A549 (cell line): ENCODE results near the gene TCEAL5. TPM values are rescaled to one million over a fixed set of nuclear protein-coding genes. Genes with fewer than 3 reads are reported as not detected.
"Not testable (repeated sequence)": the region's sequence is repeated elsewhere in the genome, so short reads cannot be mapped to it uniquely, and the experiment has no call there.

Experiments used
- ATAC-seq, 2 experiments: fragments of 200-7000 bp in 1 of 2; fragments of >200 bp in 1 of 2; cut with Nextera tagmentation in 1 of 2; cut with Tn5 transposase in 1 of 2; 3 replicates each; pipeline versions ENCODE4 v1.8.0 to v1.9.1; 2018 to 2020; ENCODE audit warnings: mild to moderate bottlenecking in 1 of 2, moderate library complexity in 1 of 2
- CTCF ChIA-PET: fragments of 300-600 bp; sonication (Branson Sonifier 250); formaldehyde crosslinking; extraction: SDS; loops from one replicate; lab custom pipeline; 2021; ENCODE audit warnings: antibody characterized with exemption, inconsistent platforms; lab: Yijun Ruan, JAX
- POLR2A ChIA-PET: fragments of 350-600 bp; formaldehyde crosslinking; extraction: SDS; loops from one replicate; lab custom pipeline; 2021; ENCODE audit warnings: antibody characterized with exemption, inconsistent platforms; lab: Yijun Ruan, JAX
- DNase-seq, 2 experiments: peaks; one replicate each; pipeline versions ENCODE4 v3.0.0 to v3.0.0-alpha.2; 2011 to 2016; ENCODE audit warnings: low read depth in 1 of 2, low spot score in 1 of 2
- FAIRE-seq: peaks from 2 replicates; lab custom pipeline; 2011; peaks lifted over from hg19 to GRCh38; lab: Jason Lieb, UNC
- H3K27ac ChIP-seq, 2 experiments: fragments of >200 bp; sonication (Bioruptor Twin); formaldehyde crosslinking; 3 replicates each; pipeline ENCODE4 v1.5.1; 2016 to 2017
- H3K4me1 ChIP-seq: fragments of >200 bp; sonication (Bioruptor Twin); formaldehyde crosslinking; 3 replicates; pipeline ENCODE4 v1.6.1; 2016
- H3K4me2 ChIP-seq: fragments of >200 bp; sonication (Bioruptor Twin); formaldehyde crosslinking; 3 replicates; pipeline ENCODE4 v1.6.1; 2016
- H3K4me3 ChIP-seq: fragments of >200 bp; sonication (Bioruptor Twin); formaldehyde crosslinking; 3 replicates; pipeline ENCODE4 v1.5.1; 2016
- H3K9me3 ChIP-seq: fragments of >200 bp; sonication (Bioruptor Twin); formaldehyde crosslinking; 3 replicates; pipeline ENCODE4 v1.6.1; 2016
- BHLHE40 ChIP-seq: IDR thresholded peaks from 2 replicates; pipeline ENCODE4 v1.6.1; 2012; ENCODE audit warnings: low read depth, low read length, inconsistent platforms
- EHF ChIP-seq: fragments of 250-450 bp; sonication (Bioruptor Pico); IDR thresholded peaks from 2 replicates; pipeline ENCODE4 v1.5.0; 2020; ENCODE audit warnings: mild to moderate bottlenecking
- ESRRA ChIP-seq: fragments of 150-350 bp; IDR thresholded peaks from 2 replicates; pipeline ENCODE4 v1.6.1; 2014; ENCODE audit warnings: mild to moderate bottlenecking, low read length, borderline replicate concordance
- FOXS1 ChIP-seq: fragments of 250-450 bp; sonication (Bioruptor Pico); IDR thresholded peaks from 2 replicates; pipeline ENCODE4 v1.5.0; 2020; ENCODE audit warnings: mild to moderate bottlenecking, moderate library complexity
- GATA3 ChIP-seq: IDR thresholded peaks from 2 replicates; pipeline ENCODE4 v1.6.1; 2012; ENCODE audit warnings: borderline replicate concordance
- HDAC2 ChIP-seq: fragments of 200-600 bp; sonication (generic); IDR thresholded peaks from 2 replicates; pipeline ENCODE4 v1.6.1; 2016
- HOXB13 ChIP-seq: fragments of 250-450 bp; sonication (Bioruptor Pico); IDR thresholded peaks from 2 replicates; pipeline ENCODE4 v1.5.0; 2020; ENCODE audit warnings: low read depth, mild to moderate bottlenecking, moderate library complexity
- HOXB5 ChIP-seq: fragments of 250-450 bp; sonication (Bioruptor Pico); IDR thresholded peaks from 2 replicates; pipeline ENCODE4 v1.5.0; 2020; ENCODE audit warnings: mild to moderate bottlenecking, moderate library complexity
- KDM5A ChIP-seq: fragments of 200-600 bp; sonication (generic); IDR thresholded peaks from 2 replicates; pipeline ENCODE4 v1.6.1; 2016; ENCODE audit warnings: antibody characterized with exemption, mild to moderate bottlenecking
- POLR2A ChIP-seq: IDR thresholded peaks from 2 replicates; pipeline ENCODE4 v1.6.1; 2012; ENCODE audit warnings: mild to moderate bottlenecking, low read length
- RAD21 ChIP-seq, 2 experiments: fragments of >200 bp in 1 of 2; sonication (Bioruptor Twin) in 1 of 2; formaldehyde crosslinking in 1 of 2; IDR thresholded peaks in 1 of 2; conservative IDR thresholded peaks in 1 of 2; 2 replicates in 1 of 2; 3 replicates in 1 of 2; pipeline ENCODE4 v1.6.1; 2012 to 2018; ENCODE audit warnings: inconsistent platforms in 1 of 2
- RARB ChIP-seq: fragments of 250-450 bp; sonication (Bioruptor Pico); IDR thresholded peaks from 2 replicates; pipeline ENCODE4 v1.8.0; 2021; ENCODE audit warnings: mild to moderate bottlenecking, moderate library complexity
- REST ChIP-seq: fragments of 200-600 bp; sonication (generic); IDR thresholded peaks from 2 replicates; pipeline ENCODE4 v1.6.1; 2016; ENCODE audit warnings: antibody characterized with exemption, mild to moderate bottlenecking, moderate library complexity
- TFCP2L1 ChIP-seq: fragments of 250-450 bp; sonication (Bioruptor Pico); IDR thresholded peaks from 2 replicates; pipeline ENCODE4 v1.5.0; 2021; ENCODE audit warnings: mild to moderate bottlenecking
- ZSCAN20 ChIP-seq: fragments of 250-450 bp; sonication (Bioruptor Pico); IDR thresholded peaks from 2 replicates; pipeline ENCODE4 v1.8.0; 2022; ENCODE audit warnings: mild to moderate bottlenecking, moderate library complexity
- WGBS: methylation state at CpG from one replicate; pipeline ENCODE4 v1.1.6; 2017; ENCODE audit errors: missing lambda C conversion rate; 5-methylcytosine and 5-hydroxymethylcytosine counted together
- polyA plus RNA-seq, 4 experiments: library from polyadenylated mRNA; depleted of rRNA in 3 of 4; stranded (reverse); fragments of >200 nt; fragmentation: RNase III in 1 of 4; extraction: RNeasy Plus Mini Kit Qiagen cat#74134 plus additional on column Dnase treatment in 1 of 4; gene quantifications; 2 replicates in 3 of 4; 3 replicates in 1 of 4; pipeline ENCODE4 v1.2.3, GENCODE V29; 2011 to 2017
- TF ChIP-seq, protein P1 (sequence below): fragments of >200 bp; sonication (Bioruptor Twin); formaldehyde crosslinking; IDR thresholded peaks from 2 replicates; pipeline ENCODE4 v1.6.1; 2016
- TF ChIP-seq, protein P2 (sequence below): fragments of 450-650 bp; IDR thresholded peaks from 2 replicates; pipeline ENCODE4 v1.6.1; 2014; ENCODE audit warnings: antibody characterized with exemption
- TF ChIP-seq, protein P3 (sequence below): IDR thresholded peaks from 2 replicates; pipeline ENCODE4 v1.6.1; 2012; ENCODE audit warnings: low read depth, borderline replicate concordance
- TF ChIP-seq, protein P4 (sequence below): fragments of >200 bp; sonication (Bioruptor Twin); formaldehyde crosslinking; IDR thresholded peaks from 3 replicates; pipeline ENCODE4 v1.6.1; 2016

The TCEAL5 gene
- polyA plus RNA-seq, 2 of the 4 experiments (the other 2 are of a cell fraction), result not detected

GRCh38 chrX:103236296-103236695 is 40.3 kb downstream of the TCEAL5 start:
- ChIA-PET CTCF (interaction anchor here (1.3 kb wide), 1 partner anchor 13 kb away, joined by 3 read pairs; no protein-coding TSS in a partner anchor), POLR2A (no interaction called here)
- TF ChIP-seq ZSCAN20 (CRISPR knock-in tag) (no peak), KDM5A (no peak), REST (no peak), GATA3 (no peak), TFCP2L1 (CRISPR knock-in tag) (no peak), HOXB13 (CRISPR knock-in tag) (no peak), HOXB5 (CRISPR knock-in tag) (no peak), HDAC2 (no peak), ESRRA (no peak), RARB (CRISPR knock-in tag) (no peak), FOXS1 (CRISPR knock-in tag) (no peak), RAD21 (conservative IDR thresholded peaks at IDR 0.05 in 1 of 2, IDR thresholded peaks at IDR 0.05 in 1 of 2) (no peak), POLR2A (no peak), EHF (CRISPR knock-in tag) (no peak), BHLHE40 (no peak)
- TF ChIP-seq, protein P1, sequence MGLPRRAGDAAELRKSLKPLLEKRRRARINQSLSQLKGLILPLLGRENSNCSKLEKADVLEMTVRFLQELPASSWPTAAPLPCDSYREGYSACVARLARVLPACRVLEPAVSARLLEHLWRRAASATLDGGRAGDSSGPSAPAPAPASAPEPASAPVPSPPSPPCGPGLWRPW, result no peak
- TF ChIP-seq, protein P2, sequence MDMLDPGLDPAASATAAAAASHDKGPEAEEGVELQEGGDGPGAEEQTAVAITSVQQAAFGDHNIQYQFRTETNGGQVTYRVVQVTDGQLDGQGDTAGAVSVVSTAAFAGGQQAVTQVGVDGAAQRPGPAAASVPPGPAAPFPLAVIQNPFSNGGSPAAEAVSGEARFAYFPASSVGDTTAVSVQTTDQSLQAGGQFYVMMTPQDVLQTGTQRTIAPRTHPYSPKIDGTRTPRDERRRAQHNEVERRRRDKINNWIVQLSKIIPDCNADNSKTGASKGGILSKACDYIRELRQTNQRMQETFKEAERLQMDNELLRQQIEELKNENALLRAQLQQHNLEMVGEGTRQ, result no peak
- TF ChIP-seq, protein P3, sequence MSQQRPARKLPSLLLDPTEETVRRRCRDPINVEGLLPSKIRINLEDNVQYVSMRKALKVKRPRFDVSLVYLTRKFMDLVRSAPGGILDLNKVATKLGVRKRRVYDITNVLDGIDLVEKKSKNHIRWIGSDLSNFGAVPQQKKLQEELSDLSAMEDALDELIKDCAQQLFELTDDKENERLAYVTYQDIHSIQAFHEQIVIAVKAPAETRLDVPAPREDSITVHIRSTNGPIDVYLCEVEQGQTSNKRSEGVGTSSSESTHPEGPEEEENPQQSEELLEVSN, result no peak
- TF ChIP-seq, protein P4, sequence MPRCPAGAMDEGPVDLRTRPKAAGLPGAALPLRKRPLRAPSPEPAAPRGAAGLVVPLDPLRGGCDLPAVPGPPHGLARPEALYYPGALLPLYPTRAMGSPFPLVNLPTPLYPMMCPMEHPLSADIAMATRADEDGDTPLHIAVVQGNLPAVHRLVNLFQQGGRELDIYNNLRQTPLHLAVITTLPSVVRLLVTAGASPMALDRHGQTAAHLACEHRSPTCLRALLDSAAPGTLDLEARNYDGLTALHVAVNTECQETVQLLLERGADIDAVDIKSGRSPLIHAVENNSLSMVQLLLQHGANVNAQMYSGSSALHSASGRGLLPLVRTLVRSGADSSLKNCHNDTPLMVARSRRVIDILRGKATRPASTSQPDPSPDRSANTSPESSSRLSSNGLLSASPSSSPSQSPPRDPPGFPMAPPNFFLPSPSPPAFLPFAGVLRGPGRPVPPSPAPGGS, result no peak
- TF ChIP-seq, all 56 proteins: peak for 0
- 67% methylated on average over 1 of the region's 1 CpG for WGBS
- H3K4me3 ChIP-seq, result no peak overlapping the region
- H3K9me3 ChIP-seq, result no peaks in the 10 kb centered on the region
- FAIRE-seq (no peak), DNase-seq (no peak), ATAC-seq (no peak)
- no peaks in the 10 kb centered on the region for H3K4me1 ChIP-seq
- H3K27ac ChIP-seq, result no peak overlapping the region
- no peak overlapping the region for H3K4me2 ChIP-seq

DNA sequence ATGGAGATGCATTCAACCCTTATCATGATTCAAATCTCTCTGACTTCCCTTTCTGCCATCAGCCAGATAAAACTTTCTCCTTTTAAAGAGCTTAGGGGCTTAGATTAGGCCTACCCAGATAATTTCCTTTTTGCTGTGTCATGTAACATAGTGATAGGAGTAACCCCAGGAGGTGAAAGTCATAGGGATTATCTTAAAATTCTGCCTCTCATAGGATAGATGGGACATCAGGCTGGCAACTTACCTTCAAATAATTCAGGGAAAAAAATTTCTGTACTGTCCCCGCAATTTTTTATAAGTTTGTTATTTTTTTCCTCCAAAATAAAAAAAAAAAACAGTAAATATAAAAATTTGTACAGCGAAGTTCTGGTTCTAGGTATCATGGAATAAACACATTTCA is 40.9 kb downstream of the TCEAL5 start:
- ATAC-seq, H3K9me3 ChIP-seq, H3K4me3 ChIP-seq, H3K27ac ChIP-seq, DNase-seq, H3K4me1 ChIP-seq, H3K4me2 ChIP-seq, POLR2A ChIA-PET: not testable (repeated sequence)
- FAIRE-seq, result peak; percentile 97
- WGBS, result 36% methylated on average over 2 of the region's 2 CpGs
- CTCF ChIA-PET, result interaction anchor here (1.3 kb wide), 1 partner anchor 13 kb away, joined by 3 read pairs; no protein-coding TSS in a partner anchor
